MCF 10A (cell line): ENCODE results near the gene UBL3. TPM values are rescaled to one million over a fixed set of nuclear protein-coding genes. Genes with fewer than 3 reads are reported as not detected.

Source experiments
- BruUV-seq: library from RNA; stranded (reverse); fragments of 400-500 nt; replicated peaks from 2 replicates; lab custom pipeline; 2021; lab: Mats Ljungman, UMichigan
- CTCF ChIA-PET: fragments of 300-600 bp; sonication (Branson Sonifier 250); formaldehyde crosslinking; extraction: SDS; loops from one replicate; lab custom pipeline; 2021; ENCODE audit warnings: antibody characterized with exemption, inconsistent platforms; lab: Yijun Ruan, JAX
- POLR2A ChIA-PET: fragments of 300-600, 350-650 bp; sonication (Branson Sonifier 250); formaldehyde crosslinking; extraction: SDS; loops from one replicate; lab custom pipeline; 2020; ENCODE audit warnings: antibody characterized with exemption, inconsistent platforms; lab: Yijun Ruan, JAX
- DNase-seq: peaks from one replicate; pipeline ENCODE4 v3.0.0-alpha.2; 2018; ENCODE audit not compliant: unreplicated experiment
- H3K27ac Mint-ChIP-seq: one replicate; pipeline ENCODE4 v1.8.0; 2022; ENCODE audit warnings: mild to moderate bottlenecking, low read depth, mixed read lengths; ENCODE audit not compliant: unreplicated experiment
- H3K27me3 Mint-ChIP-seq: one replicate; pipeline ENCODE4 v1.8.0; 2022; ENCODE audit warnings: mixed read lengths; ENCODE audit not compliant: insufficient read depth, unreplicated experiment
- H3K36me3 Mint-ChIP-seq: one replicate; pipeline ENCODE4 v1.8.0; 2022; ENCODE audit warnings: mild to moderate bottlenecking, moderate library complexity, mixed read lengths; ENCODE audit not compliant: insufficient read depth, unreplicated experiment
- H3K4me1 Mint-ChIP-seq: one replicate; pipeline ENCODE4 v1.8.0; 2022; ENCODE audit warnings: mixed read lengths; ENCODE audit not compliant: insufficient read depth, unreplicated experiment
- H3K4me3 Mint-ChIP-seq: one replicate; pipeline ENCODE4 v1.8.0; 2022; ENCODE audit warnings: mild to moderate bottlenecking, moderate library complexity, mixed read lengths; ENCODE audit not compliant: unreplicated experiment
- H3K9me3 Mint-ChIP-seq: one replicate; pipeline ENCODE4 v1.8.0; 2022; ENCODE audit warnings: mixed read lengths; ENCODE audit not compliant: unreplicated experiment
- intact Hi-C: fragments of 100-400 bp; cut with micrococcal nuclease; formaldehyde crosslinking; loops from 2 replicates; pipeline ENCODE4 v1.14.1; 2022
- total RNA-seq: library from RNA; stranded (reverse); gene quantifications from 2 replicates; pipeline ENCODE4 v1.2.3, GENCODE V29; 2022
- TF ChIP-seq, protein P1 (sequence below): fragments of 200-600 bp; IDR thresholded peaks from one replicate; pipeline ENCODE4 v1.8.0; 2022; ENCODE audit warnings: antibody characterized with exemption, mild to moderate bottlenecking; ENCODE audit not compliant: unreplicated experiment

Gene UBL3
- total RNA-seq, 1 experiment from 2014 or later, result 18.2 TPM

DNA sequence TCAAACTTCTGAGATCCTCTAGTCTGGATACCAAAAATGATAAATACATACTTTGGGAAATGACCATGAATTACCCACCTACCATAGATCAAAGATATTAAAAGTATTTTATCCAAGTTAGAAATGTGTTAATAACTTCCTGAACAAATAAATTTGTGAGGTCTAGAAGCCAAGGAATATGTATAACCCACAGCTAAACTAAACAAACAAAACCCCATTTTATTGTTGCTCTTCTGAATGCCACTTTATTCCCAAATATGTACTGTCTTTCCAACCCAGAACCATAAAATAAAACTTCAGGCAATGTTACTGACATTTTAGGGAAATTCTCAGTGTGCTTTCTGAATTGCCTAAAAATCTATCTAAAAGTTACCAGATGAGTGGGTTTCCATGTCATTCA lies 35.1 kb downstream of the UBL3 start:
- Mint-ChIP-seq H3K27me3 (no peaks in the 10 kb centered on the region), H3K36me3 (peaks cover 5% of the 10 kb centered on the region), H3K4me3 (no peak overlapping the region), H3K27ac (no peak overlapping the region), H3K9me3 (no peaks in the 10 kb centered on the region), H3K4me1 (no peaks in the 10 kb centered on the region)
- intact Hi-C loops, result no loop called here
- DNase-seq, result no peak
- ChIA-PET POLR2A (no interaction called here), CTCF (no interaction called here)
- TF ChIP-seq, protein P1, sequence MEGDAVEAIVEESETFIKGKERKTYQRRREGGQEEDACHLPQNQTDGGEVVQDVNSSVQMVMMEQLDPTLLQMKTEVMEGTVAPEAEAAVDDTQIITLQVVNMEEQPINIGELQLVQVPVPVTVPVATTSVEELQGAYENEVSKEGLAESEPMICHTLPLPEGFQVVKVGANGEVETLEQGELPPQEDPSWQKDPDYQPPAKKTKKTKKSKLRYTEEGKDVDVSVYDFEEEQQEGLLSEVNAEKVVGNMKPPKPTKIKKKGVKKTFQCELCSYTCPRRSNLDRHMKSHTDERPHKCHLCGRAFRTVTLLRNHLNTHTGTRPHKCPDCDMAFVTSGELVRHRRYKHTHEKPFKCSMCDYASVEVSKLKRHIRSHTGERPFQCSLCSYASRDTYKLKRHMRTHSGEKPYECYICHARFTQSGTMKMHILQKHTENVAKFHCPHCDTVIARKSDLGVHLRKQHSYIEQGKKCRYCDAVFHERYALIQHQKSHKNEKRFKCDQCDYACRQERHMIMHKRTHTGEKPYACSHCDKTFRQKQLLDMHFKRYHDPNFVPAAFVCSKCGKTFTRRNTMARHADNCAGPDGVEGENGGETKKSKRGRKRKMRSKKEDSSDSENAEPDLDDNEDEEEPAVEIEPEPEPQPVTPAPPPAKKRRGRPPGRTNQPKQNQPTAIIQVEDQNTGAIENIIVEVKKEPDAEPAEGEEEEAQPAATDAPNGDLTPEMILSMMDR, result no peak
- no TSS peak for BruUV-seq

DNA sequence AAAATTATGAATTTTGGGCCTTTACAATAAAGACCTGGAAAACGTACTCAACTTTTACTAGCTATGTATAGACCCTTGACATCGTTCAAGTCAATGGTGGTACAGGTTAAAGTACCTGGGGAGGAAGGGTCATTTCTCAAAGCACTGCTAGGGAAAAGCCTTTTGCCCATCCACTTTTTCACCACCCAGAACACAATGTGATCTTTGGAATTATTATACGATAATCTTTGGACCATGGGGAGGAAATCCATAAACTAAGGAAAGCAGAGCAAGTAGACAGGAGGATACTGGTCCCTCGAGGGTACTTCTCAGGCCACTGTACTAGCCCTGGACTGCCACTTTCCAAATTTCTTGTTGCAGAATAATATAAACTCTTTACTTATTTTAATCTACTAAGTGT lies 39.5 kb downstream of the UBL3 start:
- H3K27ac Mint-ChIP-seq, result no peak overlapping the region
- H3K4me3 Mint-ChIP-seq, result no peak overlapping the region
- TF ChIP-seq, protein P1, result no peak
- H3K4me1 Mint-ChIP-seq, result no peaks in the 10 kb centered on the region
- H3K27me3 Mint-ChIP-seq, result no peaks in the 10 kb centered on the region
- intact Hi-C loops, result no loop called here
- H3K9me3 Mint-ChIP-seq, result no peaks in the 10 kb centered on the region
- BruUV-seq, result no TSS peak
- POLR2A ChIA-PET, result no interaction called here
- DNase-seq, result no peak
- H3K36me3 Mint-ChIP-seq, result no peaks in the 10 kb centered on the region
- CTCF ChIA-PET, result interaction anchor here (0.7 kb wide), 1 partner anchor 348 kb away, joined by 3 read pairs; no protein-coding TSS in a partner anchor

DNA sequence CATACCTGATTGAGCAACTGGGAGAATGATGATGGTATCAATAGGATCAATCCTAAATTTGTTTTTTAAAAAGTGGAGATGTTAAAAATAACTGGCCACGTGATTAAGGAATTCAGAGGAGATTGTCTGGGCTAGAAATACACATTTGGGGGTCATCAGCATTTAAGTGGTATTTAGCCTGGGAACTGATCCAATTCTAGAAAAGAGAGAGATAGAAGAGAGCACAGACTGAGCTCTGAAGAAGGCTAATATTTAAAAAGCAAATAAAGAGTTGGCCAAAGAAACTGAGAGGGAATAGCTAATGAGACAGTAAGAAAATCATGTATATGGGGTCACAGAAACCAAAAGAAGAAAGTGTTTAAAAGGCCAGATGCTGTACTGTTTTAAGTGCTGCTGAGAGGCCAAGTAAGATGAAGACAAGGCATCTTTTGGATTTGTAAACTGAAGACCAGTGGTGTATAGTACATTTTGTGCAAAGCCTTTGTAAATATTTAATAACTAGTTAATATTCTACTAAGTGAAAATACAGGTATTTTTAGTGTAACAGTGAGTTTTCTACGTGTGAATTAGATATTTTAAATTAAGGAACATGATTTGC lies 40.2 kb downstream of the UBL3 start:
- Mint-ChIP-seq H3K9me3 (no peaks in the 10 kb centered on the region), H3K27ac (no peak overlapping the region), H3K4me3 (no peak overlapping the region), H3K4me1 (no peaks in the 10 kb centered on the region), H3K36me3 (no peaks in the 10 kb centered on the region), H3K27me3 (no peaks in the 10 kb centered on the region)
- no TSS peak for BruUV-seq
- POLR2A ChIA-PET, result no interaction called here
- CTCF ChIA-PET, result no interaction called here
- TF ChIP-seq, protein P1, result no peak
- DNase-seq, result no peak
- intact Hi-C loops, result no loop called here

DNA sequence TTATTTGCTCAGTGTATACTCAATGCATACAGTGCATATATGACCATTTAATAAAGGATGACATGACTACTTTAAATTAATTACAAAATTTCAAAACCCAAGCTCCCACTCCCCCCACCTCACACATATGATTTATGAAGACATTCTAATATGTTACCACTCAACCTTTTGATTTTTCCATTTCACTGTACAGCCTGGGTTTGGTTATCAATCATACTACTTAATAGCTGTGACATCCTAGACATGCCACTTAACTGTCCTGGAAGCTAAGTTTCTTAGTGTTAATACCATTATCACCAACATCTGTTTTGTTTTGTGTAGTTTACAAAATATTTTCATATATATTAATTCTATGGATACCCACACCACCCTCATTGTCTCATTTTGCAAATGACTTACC lies 42.2 kb downstream of the UBL3 start:
- TF ChIP-seq, protein P1, result no peak
- Mint-ChIP-seq H3K27ac (no peak overlapping the region), H3K9me3 (no peaks in the 10 kb centered on the region), H3K4me1 (no peaks in the 10 kb centered on the region), H3K27me3 (no peaks in the 10 kb centered on the region), H3K36me3 (no peaks in the 10 kb centered on the region), H3K4me3 (no peak overlapping the region)
- no peak for DNase-seq
- ChIA-PET CTCF (interaction anchor here (0.6 to 1.3 kb wide), 4 partner anchors 23 to 673 kb away, joined by 3 to 4 read pairs (median 4); no protein-coding TSS in a partner anchor), POLR2A (interaction anchor here (0.7 to 1.0 kb wide), 3 partner anchors 9 to 305 kb away, joined by 3 to 4 read pairs (median 3); no protein-coding TSS in a partner anchor)
- intact Hi-C loops, result no loop called here
- BruUV-seq, result no TSS peak
